ENCODE data around the gene WDR5. TPM values are rescaled to one million over a fixed set of nuclear protein-coding genes. Genes with fewer than 3 reads are reported as not detected.

WDR5 gene
- total RNA-seq, 1 experiment from 2014 or later: 44.4 TPM

GRCh38 chr9:134158242-134158641 is 22.4 kb downstream of the WDR5 start:
- no peak for DNase-seq (ENCODE audit: low read depth)

GRCh38 chr9:134158753-134159392 is 23.0 kb downstream of the WDR5 start:
- DNase-seq (ENCODE audit: low read depth): no peak

- DNase-seq (ENCODE audit: low read depth): no peak
Measured at GRCh38 chr9:134159566-134160245, 23.8 kb downstream of the WDR5 start.

- no peak for DNase-seq (ENCODE audit: low read depth)
Measured at GRCh38 chr9:134161647-134162046, 25.8 kb downstream of the WDR5 start.

GRCh38 chr9:134162212-134162775 is 26.4 kb downstream of the WDR5 start:
- DNase-seq (ENCODE audit: low read depth): no peak

- DNase-seq (ENCODE audit: low read depth): no peak
Measured at GRCh38 chr9:134162926-134163370, 27.1 kb downstream of the WDR5 start.

- DNase-seq (ENCODE audit: low read depth): no peak
Measured at GRCh38 chr9:134163371-134164196, 27.7 kb downstream of the WDR5 start.

GRCh38 chr9:134164879-134165278 is 29.0 kb downstream of the WDR5 start:
- no peak for DNase-seq (ENCODE audit: low read depth)

- DNase-seq (ENCODE audit: low read depth): peak; percentile 39
Measured at GRCh38 chr9:134165357-134166315, 29.8 kb downstream of the WDR5 start.

- no peak for DNase-seq (ENCODE audit: low read depth)
Measured at GRCh38 chr9:134166374-134166773, 30.5 kb downstream of the WDR5 start.

- no peak for DNase-seq (ENCODE audit: low read depth)
Measured at GRCh38 chr9:134167530-134167931, 31.6 kb downstream of the WDR5 start.

GRCh38 chr9:134168757-134169550 is 33.1 kb downstream of the WDR5 start:
- DNase-seq (ENCODE audit: low read depth): peak; percentile 23

- DNase-seq (ENCODE audit: low read depth): no peak
Measured at GRCh38 chr9:134169724-134170401, 34.0 kb downstream of the WDR5 start.

- DNase-seq (ENCODE audit: low read depth): no peak
Measured at GRCh38 chr9:134170532-134171315, 34.8 kb downstream of the WDR5 start.

- DNase-seq (ENCODE audit: low read depth): peak; percentile 24
Measured at GRCh38 chr9:134171316-134172197, 35.7 kb downstream of the WDR5 start.

GRCh38 chr9:134172198-134173126 is 36.6 kb downstream of the WDR5 start:
- no peak for DNase-seq (ENCODE audit: low read depth)

Measured in HT1080 (cell line).